KOPT-K1 (cell line): ENCODE data around the gene ZCCHC14.

Experiments
- H3K27ac ChIP-seq: fragments of 200-600 bp; sonication (generic); 2 replicates; pipeline ENCODE4 v1.5.1; 2016; ENCODE audit warnings: antibody characterized with exemption, mild to moderate bottlenecking, low read depth, low read length; ENCODE audit not compliant: poor library complexity, severe bottlenecking
- H3K36me3 ChIP-seq: fragments of 200-600 bp; sonication (generic); 2 replicates; pipeline ENCODE4 v1.5.1; 2017; ENCODE audit warnings: antibody characterized with exemption, mild to moderate bottlenecking, low read length, moderate library complexity; ENCODE audit not compliant: insufficient read depth
- H3K9me3 ChIP-seq: fragments of 200-600 bp; sonication (generic); 2 replicates; pipeline ENCODE4 v1.5.1; 2017; ENCODE audit warnings: antibody characterized with exemption, low read length, mild to moderate bottlenecking; ENCODE audit not compliant: insufficient read depth, poor library complexity, severe bottlenecking

ZCCHC14 gene

GRCh38 chr16:87431926-87432325 lies 60.9 kb downstream of the ZCCHC14 start:
- Histone ChIP-seq H3K27ac (no peak overlapping the region), H3K36me3 (no peaks in the 10 kb centered on the region), H3K9me3 (no peaks in the 10 kb centered on the region)

DNA sequence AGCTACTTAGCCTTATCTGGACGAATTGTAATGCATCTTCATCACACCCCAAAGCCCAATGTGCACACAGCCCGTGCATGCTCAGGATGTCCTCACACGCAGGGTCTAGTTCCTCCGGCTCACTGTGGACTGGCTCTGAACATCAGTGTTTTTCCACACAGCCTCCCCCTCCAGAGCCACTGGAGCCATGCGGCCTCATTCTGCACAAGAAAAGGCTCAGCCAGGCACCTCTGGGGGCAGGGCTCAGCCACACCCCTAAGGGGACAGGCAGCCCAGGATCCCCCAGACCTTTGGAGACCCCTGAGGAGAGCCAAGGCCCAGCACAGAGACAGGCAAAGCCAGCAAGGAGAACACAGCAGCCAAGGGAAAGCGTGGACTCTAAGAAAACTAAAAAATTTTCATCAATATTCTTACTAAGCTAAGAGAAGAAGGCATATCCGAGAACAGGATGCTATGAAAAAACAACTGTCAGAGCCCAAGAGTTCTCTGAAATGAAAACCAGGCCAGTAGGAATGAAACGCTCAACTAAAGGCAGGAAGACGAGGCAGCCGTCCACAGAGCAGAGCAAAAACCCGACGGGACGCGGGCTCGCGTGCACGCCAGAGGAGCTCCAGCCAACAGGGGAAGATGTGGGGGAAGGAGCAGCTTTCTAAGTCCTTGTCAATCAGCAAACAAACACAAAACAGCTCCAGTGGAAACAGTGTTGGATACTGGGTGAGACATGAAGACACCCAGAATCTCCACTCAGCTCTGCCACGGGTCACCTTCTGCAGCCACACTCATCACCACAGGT lies 66.2 kb downstream of the ZCCHC14 start:
- no peaks in the 10 kb centered on the region for H3K36me3 ChIP-seq
- no peaks in the 10 kb centered on the region for H3K9me3 ChIP-seq
- H3K27ac ChIP-seq = no peak overlapping the region

DNA sequence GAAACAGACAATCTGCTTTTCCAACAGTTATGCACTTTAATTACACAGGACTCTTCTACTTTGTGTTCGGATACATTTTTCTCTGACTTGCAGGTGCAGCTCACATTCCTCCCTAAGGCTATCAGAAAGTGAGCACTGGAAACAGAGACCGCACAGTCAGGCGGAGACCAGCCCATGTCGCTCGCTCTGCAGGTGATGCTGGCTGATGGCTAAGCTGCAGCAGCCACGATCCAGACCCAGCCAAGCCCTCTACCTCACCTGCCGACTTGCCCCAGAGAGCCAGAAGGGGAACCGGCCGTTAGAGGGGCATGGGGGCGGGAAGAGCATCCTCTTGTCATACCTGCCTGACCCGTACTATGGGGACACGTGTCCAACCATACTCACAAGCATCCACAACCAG lies 66.9 kb downstream of the ZCCHC14 start:
- no peaks in the 10 kb centered on the region for H3K36me3 ChIP-seq
- no peak overlapping the region for H3K27ac ChIP-seq
- no peaks in the 10 kb centered on the region for H3K9me3 ChIP-seq

GRCh38 chr16:87424266-87424665 lies 68.6 kb downstream of the ZCCHC14 start:
- Histone ChIP-seq H3K27ac (no peak overlapping the region), H3K9me3 (no peaks in the 10 kb centered on the region), H3K36me3 (no peaks in the 10 kb centered on the region)

- Histone ChIP-seq H3K9me3 (no peaks in the 10 kb centered on the region), H3K36me3 (no peaks in the 10 kb centered on the region), H3K27ac (no peak overlapping the region)
These were observed 69.4 kb downstream of the ZCCHC14 start for GRCh38 chr16:87423429-87423828.

GRCh38 chr16:87422106-87422505 lies 70.7 kb downstream of the ZCCHC14 start:
- Histone ChIP-seq H3K9me3 (no peaks in the 10 kb centered on the region), H3K36me3 (no peaks in the 10 kb centered on the region), H3K27ac (no peak overlapping the region)

- no peaks in the 10 kb centered on the region for H3K9me3 ChIP-seq
- H3K27ac ChIP-seq = no peak overlapping the region
- no peaks in the 10 kb centered on the region for H3K36me3 ChIP-seq
These were observed 71.6 kb downstream of the ZCCHC14 start for GRCh38 chr16:87421003-87421912.

GRCh38 chr16:87420026-87421002 lies 72.5 kb downstream of the ZCCHC14 start:
- H3K36me3 ChIP-seq = no peaks in the 10 kb centered on the region

DNA sequence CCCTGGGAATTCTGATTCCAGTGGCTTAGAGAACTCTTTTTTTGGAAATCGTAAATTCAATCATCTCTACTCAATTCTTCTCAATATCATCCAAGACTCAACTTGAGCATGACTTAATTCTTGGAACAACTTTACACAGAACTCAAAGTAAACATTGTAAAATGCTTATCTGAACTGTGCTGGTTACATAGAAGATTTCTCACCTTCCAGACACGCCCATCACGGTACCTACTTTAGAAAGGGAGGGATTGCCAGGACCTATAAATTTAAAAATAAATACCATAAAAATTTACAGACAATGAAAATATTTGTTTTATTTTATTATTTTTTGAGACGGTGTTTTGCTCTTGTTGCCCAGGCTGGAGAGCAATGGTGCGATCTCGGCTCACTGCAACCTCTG lies 74.2 kb downstream of the ZCCHC14 start:
- H3K36me3 ChIP-seq = no peaks in the 10 kb centered on the region
- H3K27ac ChIP-seq = no peak overlapping the region

More at GRCh38 chr16:87420026-87421002, 72.5 kb downstream of the ZCCHC14 start:
- Histone ChIP-seq H3K9me3 (no peaks in the 10 kb centered on the region), H3K27ac (no peak overlapping the region)

GRCh38 chr16:87418216-87418615 lies 74.6 kb downstream of the ZCCHC14 start:
- Histone ChIP-seq H3K36me3 (no peaks in the 10 kb centered on the region), H3K27ac (no peak overlapping the region), H3K9me3 (no peaks in the 10 kb centered on the region)

More for the DNA sequence above, 74.2 kb downstream of the ZCCHC14 start:
- no peaks in the 10 kb centered on the region for H3K9me3 ChIP-seq

DNA sequence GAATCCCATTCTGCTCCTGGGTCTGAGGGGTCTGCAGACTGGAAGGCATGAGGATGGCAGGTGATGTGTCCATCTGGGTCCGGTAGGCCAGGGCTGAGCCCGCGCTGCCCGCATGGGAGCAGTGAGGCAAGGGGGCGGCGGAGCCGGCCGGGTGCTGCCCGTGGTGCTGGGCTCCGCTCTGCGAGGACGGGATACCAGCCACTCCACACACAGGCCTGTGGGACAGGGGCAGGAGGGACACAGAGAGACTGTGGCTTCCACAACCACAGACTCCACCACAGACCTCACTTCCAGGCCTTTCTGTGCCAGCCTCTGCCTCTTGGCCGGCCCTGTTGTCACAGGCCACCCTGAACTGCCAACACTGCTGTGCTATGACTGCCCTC lies 75.3 kb downstream of the ZCCHC14 start:
- Histone ChIP-seq H3K9me3 (no peaks in the 10 kb centered on the region), H3K27ac (no peak overlapping the region), H3K36me3 (peaks cover 3% of the 10 kb centered on the region; the same call in 1 of the 2 replicates)

DNA sequence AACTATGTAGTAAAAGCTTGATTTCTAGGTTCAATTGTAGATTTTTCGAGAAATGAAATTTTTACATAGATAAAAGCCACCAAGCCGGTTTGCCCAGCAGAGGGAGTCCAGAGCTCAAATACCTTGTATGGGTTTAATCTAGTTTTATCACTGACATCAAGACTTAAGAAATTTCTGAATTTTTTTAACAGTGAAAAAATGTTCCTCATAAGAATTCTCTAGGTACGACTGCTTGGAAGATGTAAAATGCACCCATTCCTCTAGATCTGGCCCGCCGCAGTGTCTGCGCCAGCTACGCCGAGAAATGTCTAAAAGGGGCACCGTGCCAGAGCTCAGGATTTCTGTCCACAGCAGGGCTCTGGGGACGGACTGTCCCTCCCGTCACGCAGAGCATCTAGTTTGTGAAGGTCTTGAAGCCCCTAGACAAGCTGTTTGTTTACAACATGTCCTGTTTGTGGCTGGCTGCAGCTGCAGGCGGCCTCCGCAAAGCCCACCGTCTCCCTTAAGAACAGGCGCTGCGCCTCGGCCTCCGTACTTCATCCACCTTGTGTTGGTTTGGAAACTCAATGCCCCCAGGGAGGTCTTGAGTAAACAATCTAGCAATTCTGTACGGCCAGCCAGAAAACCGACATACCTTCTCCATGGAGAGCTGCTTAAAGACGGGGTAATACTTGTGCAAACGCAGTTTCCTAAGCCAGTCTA lies 75.8 kb downstream of the ZCCHC14 start:
- Histone ChIP-seq H3K27ac (no peak overlapping the region), H3K36me3 (peaks cover 8% of the 10 kb centered on the region; the same call in 1 of the 2 replicates), H3K9me3 (no peaks in the 10 kb centered on the region)

DNA sequence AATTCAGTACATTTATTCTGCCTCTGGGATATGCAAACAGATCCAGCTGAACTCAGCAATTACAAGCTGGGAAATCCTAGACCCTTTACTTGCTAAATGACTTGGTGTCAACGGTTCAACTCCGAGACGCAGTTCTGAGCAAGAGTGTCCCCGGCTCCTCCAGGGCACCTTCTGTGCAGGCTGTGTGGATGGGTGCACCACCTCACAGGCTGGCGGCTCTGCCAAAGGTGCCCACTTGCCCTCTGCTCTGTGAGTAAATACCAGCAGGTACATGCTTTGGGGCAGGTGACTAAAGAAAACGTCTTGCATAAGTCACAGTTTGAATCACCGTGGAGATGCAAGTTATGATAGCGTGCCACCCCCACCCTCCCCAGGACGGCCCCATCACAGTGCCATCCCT lies 77.4 kb downstream of the ZCCHC14 start:
- Histone ChIP-seq H3K9me3 (no peaks in the 10 kb centered on the region), H3K36me3 (peaks cover 8% of the 10 kb centered on the region; the same call in 1 of the 2 replicates)

GRCh38 chr16:87414251-87414680 lies 78.6 kb downstream of the ZCCHC14 start:
- Histone ChIP-seq H3K9me3 (no peaks in the 10 kb centered on the region), H3K27ac (no peak overlapping the region), H3K36me3 (peaks cover 8% of the 10 kb centered on the region; the same call in 1 of the 2 replicates)

More for the DNA sequence above, 77.4 kb downstream of the ZCCHC14 start:
- no peak overlapping the region for H3K27ac ChIP-seq
